DND-41 (cell line): ENCODE data around the gene CAMK4.

Experiments
- ATAC-seq: fragments of 200-7000 bp; cut with Tn5 transposase; 3 replicates; pipeline ENCODE4 v1.9.1; 2021; ENCODE audit warnings: low read depth; ENCODE audit not compliant: insufficient read depth
- DNase-seq: peaks from one replicate; pipeline ENCODE4 v3.0.0-alpha.2; 2020
- H2AFZ ChIP-seq: 2 replicates; pipeline ENCODE4 v1.6.0; 2012; ENCODE audit warnings: low read depth, low read length
- H3K27ac ChIP-seq: 2 replicates; pipeline ENCODE4 v1.5.1; 2012; ENCODE audit warnings: low read length, inconsistent platforms
- H3K27me3 ChIP-seq: fragments of 200-600 bp; sonication (generic); 2 replicates; pipeline ENCODE4 v1.6.0; 2012; ENCODE audit warnings: low read length, mild to moderate bottlenecking, inconsistent platforms; ENCODE audit not compliant: insufficient read depth, poor library complexity
- H3K36me3 ChIP-seq: 2 replicates; pipeline ENCODE4 v1.5.1; 2012; ENCODE audit warnings: low read length, inconsistent platforms; ENCODE audit not compliant: insufficient read depth
- H3K4me1 ChIP-seq: 2 replicates; pipeline ENCODE4 v1.5.1; 2012; ENCODE audit warnings: mild to moderate bottlenecking, low read length; ENCODE audit not compliant: insufficient read depth
- H3K4me2 ChIP-seq: 2 replicates; pipeline ENCODE4 v1.6.0; 2012; ENCODE audit warnings: mild to moderate bottlenecking, moderate library complexity, low read length, inconsistent platforms; ENCODE audit not compliant: insufficient read depth
- H3K4me3 ChIP-seq, 2 experiments: fragments of 200-600 bp in 1 of 2; shearing (Covaris generic) in 1 of 2; 2 replicates each; pipeline ENCODE4 v1.5.1; 2012 to 2016; ENCODE audit warnings: inconsistent platforms in 2 of 2, low read length in 2 of 2, mild to moderate bottlenecking in 2 of 2, low read depth in 1 of 2, moderate library complexity in 1 of 2
- H3K79me2 ChIP-seq: 2 replicates; pipeline ENCODE4 v1.6.0; 2012; ENCODE audit warnings: low read length, inconsistent platforms; ENCODE audit not compliant: insufficient read depth
- H3K9ac ChIP-seq: 2 replicates; pipeline ENCODE4 v1.6.0; 2012; ENCODE audit warnings: low read depth, mild to moderate bottlenecking, inconsistent platforms, low read length, moderate library complexity
- H3K9me3 ChIP-seq: 2 replicates; pipeline ENCODE4 v1.5.1; 2012; ENCODE audit warnings: low read length, moderate library complexity, mild to moderate bottlenecking, inconsistent platforms; ENCODE audit not compliant: insufficient read depth, severe bottlenecking
- H4K20me1 ChIP-seq: 2 replicates; pipeline ENCODE4 v1.6.0; 2012; ENCODE audit warnings: low read length; ENCODE audit not compliant: insufficient read depth
- EZH2 ChIP-seq: IDR thresholded peaks from 3 replicates; pipeline ENCODE4 v1.6.1; 2012; ENCODE audit warnings: borderline replicate concordance, low read depth, mild to moderate bottlenecking, moderate library complexity, low read length, inconsistent platforms; ENCODE audit not compliant: severe bottlenecking
- TF ChIP-seq, protein P1 (sequence below): IDR thresholded peaks from 2 replicates; pipeline ENCODE4 v1.5.1; 2012; ENCODE audit warnings: borderline replicate concordance, low read length, moderate library complexity, mild to moderate bottlenecking; ENCODE audit not compliant: poor library complexity, severe bottlenecking; ENCODE audit errors: extremely low read depth

The CAMK4 gene

DNA sequence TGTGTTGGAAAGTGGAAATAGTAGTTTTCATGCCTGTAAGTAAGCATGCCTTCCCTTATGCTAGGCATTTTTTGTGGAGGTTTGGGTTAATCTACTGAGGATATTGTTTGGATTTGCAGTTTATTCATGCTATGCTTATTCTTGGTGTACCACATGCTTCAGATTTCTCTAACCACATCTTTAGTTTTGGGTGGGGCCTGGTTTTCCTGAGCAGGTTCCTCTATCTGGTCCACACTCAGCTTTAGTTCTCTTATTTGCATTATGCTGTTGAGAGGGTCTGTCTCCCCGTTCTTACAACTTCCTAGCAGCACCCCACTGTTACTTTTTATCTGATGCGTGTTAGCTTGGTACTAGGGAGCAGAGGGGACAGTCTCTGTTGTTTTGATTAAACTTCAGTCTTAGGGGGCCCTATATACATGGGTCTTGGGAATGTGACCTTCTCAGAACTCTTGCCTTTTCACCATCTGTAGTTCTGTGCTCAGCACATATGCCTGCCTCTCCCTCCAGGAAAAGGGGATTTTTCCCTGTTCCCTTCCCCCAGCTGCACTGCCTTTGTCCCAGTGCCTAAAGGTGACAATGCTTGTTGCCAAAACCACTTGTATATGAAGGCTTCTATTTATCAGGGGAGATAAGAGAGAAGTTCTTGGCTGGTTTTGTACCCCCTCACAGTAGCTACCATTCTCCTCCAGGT, 10.0 kb upstream of the CAMK4 start:
- Histone ChIP-seq H3K4me1 (peaks cover 4% of the 10 kb centered on the region; the same call in 1 of the 2 replicates), H3K4me3 (no peak overlapping the region), H2AFZ (no peak overlapping the region), H4K20me1 (no peaks in the 10 kb centered on the region), H3K27ac (no peak overlapping the region), H3K79me2 (no peaks in the 10 kb centered on the region), H3K9me3 (no peaks in the 10 kb centered on the region), H3K27me3 (no peaks in the 10 kb centered on the region), H3K36me3 (no peaks in the 10 kb centered on the region), H3K4me2 (no peak overlapping the region), H3K9ac (no peak overlapping the region)
- TF ChIP-seq EZH2: no peak
- TF ChIP-seq, protein P1, sequence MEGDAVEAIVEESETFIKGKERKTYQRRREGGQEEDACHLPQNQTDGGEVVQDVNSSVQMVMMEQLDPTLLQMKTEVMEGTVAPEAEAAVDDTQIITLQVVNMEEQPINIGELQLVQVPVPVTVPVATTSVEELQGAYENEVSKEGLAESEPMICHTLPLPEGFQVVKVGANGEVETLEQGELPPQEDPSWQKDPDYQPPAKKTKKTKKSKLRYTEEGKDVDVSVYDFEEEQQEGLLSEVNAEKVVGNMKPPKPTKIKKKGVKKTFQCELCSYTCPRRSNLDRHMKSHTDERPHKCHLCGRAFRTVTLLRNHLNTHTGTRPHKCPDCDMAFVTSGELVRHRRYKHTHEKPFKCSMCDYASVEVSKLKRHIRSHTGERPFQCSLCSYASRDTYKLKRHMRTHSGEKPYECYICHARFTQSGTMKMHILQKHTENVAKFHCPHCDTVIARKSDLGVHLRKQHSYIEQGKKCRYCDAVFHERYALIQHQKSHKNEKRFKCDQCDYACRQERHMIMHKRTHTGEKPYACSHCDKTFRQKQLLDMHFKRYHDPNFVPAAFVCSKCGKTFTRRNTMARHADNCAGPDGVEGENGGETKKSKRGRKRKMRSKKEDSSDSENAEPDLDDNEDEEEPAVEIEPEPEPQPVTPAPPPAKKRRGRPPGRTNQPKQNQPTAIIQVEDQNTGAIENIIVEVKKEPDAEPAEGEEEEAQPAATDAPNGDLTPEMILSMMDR: no peak
- DNase-seq (no peak), ATAC-seq (no peak)

DNA sequence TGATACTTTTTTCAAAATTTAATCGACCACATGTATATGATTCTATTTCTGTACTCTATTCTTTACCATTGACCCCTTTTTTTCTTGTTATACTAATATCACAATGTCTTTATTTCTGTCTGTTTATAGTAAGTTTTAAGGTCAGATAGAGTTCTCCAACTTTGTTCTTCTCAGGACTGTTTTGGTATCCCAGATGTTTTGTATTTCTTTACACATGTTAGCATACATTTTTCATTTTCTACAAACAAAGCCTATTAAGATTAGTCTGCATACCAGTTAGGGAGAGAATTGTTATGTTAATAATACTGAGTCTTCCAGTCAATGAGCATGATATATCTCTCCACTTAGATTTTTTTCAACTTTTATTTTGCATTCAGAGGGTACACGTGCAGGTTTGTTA, 8.2 kb upstream of the CAMK4 start:
- Histone ChIP-seq H3K79me2 (no peaks in the 10 kb centered on the region), H3K4me2 (no peak overlapping the region), H3K36me3 (no peaks in the 10 kb centered on the region), H2AFZ (no peak overlapping the region), H3K4me3 (no peak overlapping the region), H3K9me3 (no peaks in the 10 kb centered on the region), H3K27me3 (no peaks in the 10 kb centered on the region), H3K4me1 (peaks cover 4% of the 10 kb centered on the region; the same call in 1 of the 2 replicates), H3K27ac (no peak overlapping the region), H3K9ac (no peak overlapping the region), H4K20me1 (no peaks in the 10 kb centered on the region)
- ATAC-seq (no peak), DNase-seq (no peak)
- no peak for TF ChIP-seq EZH2
- TF ChIP-seq, protein P1: no peak

DNA sequence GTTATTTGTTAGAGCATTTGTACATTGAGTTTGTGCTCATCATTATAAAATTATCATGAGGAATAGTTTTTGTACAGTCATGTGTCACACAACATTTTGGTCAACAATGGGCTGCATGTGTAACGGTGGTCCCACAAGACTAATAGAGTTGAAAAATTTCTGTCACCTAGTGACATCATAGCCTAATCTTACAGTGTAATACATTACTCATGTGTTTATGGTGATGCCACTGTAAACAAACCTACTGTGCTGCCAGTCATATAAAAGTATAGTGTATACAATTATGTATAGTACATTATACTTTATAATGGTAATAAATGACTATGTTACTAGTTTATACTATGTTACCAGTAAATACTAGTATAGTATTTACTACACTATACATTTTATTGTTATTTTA, 3.0 kb upstream of the CAMK4 start:
- Histone ChIP-seq H3K27me3 (no peaks in the 10 kb centered on the region), H3K9me3 (no peaks in the 10 kb centered on the region), H3K79me2 (peaks cover 7% of the 10 kb centered on the region; the same call in 1 of the 2 replicates), H3K27ac (no peak overlapping the region), H3K4me3 (no peak overlapping the region), H4K20me1 (no peaks in the 10 kb centered on the region), H3K4me2 (no peak overlapping the region), H2AFZ (no peak overlapping the region), H3K4me1 (peaks cover 28% of the 10 kb centered on the region), H3K36me3 (no peaks in the 10 kb centered on the region; the same call in 1 of the 2 replicates), H3K9ac (no peak overlapping the region)
- DNase-seq (no peak), ATAC-seq (no peak)
- TF ChIP-seq, protein P1: no peak
- TF ChIP-seq EZH2: no peak
